GM13976 (cell line): ENCODE measurements around the gene EDARADD.
"Not testable (repeated sequence)": the region's sequence is repeated elsewhere in the genome, so short reads cannot be mapped to it uniquely, and the experiment has no call there.

Experiments
- DNase-seq: peaks from one replicate; pipeline ENCODE4 v3.0.0; 2012; ENCODE audit warnings: low spot score
- CTCF ChIP-seq: IDR thresholded peaks from 2 replicates; pipeline ENCODE4 v1.5.1; 2012; ENCODE audit warnings: borderline replicate concordance, mild to moderate bottlenecking; ENCODE audit not compliant: insufficient read depth; ENCODE audit errors: extremely low read depth, missing control alignments, control extremely low read depth
- in situ Hi-C: fragments of 300-500 bp; cut with MboI; formaldehyde crosslinking; loops from one replicate; pipeline ENCODE4 v1.12.0; 2022; ENCODE audit warnings: low sequenced_read_pairs, mixed read lengths, inconsistent platforms; ENCODE audit not compliant: unreplicated experiment

Gene EDARADD

DNA sequence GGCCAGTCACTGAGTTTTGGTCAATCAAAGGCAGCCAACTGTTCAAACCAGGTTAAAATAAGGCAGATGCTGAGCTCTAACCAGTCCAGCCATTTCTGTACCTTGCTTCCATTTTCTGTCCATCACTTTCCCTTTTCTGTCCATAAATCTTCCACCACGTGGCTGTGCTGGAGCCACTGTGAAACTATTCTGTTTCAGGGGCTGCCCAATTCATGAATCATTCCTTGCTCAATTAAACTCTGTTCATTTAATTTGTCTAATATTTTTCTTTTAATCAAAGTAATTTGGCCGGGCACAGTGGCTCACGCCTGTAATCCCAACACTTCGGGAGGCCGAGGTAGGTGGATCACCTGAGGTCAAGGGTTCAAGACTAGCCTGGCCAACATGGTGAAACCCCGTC lies 107.0 kb downstream of the EDARADD start:
- TF ChIP-seq CTCF, result no peak
- in situ Hi-C loops, result no loop called here
- DNase-seq, result no peak

GRCh38 chr1:236502579-236502971 lies 108.5 kb downstream of the EDARADD start:
- no peak for DNase-seq
- no peak for TF ChIP-seq CTCF
- in situ Hi-C loops, result no loop called here

DNA sequence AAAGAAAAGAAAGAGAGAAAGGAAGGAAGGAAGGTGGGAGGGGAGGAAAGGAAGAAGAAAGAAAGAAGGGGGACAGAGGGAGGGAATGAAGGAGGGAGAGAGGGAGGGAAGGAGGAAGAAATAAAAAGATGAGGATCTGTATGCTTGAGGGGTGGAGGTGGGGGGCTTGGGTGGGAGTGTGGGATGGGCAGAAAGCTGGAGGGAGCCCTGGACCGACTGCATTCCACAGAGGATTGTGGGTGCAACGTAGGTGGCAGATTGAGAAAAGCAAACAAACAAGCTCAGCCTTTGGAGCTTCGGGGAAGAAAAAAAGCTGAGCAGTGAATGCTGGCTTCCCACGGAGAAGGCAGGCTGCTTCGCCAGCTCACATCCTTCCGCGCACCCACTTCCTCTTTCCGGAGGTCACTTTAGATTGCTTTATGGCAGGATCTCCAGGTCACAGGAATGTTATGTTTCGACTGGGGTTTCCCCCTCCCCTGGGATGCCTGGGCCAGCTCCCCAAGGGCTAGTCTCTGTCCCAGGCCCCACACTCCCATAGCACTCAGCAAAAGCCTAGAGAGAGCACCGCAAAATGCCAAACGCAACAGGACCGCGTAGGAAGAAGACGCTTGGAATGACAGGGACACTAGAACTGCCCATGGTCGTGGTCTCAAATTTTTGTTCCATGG lies 109.0 kb downstream of the EDARADD start:
- no peak for TF ChIP-seq CTCF
- DNase-seq, result no peak
- in situ Hi-C loops, result no loop called here

GRCh38 chr1:236504338-236504737 lies 110.3 kb downstream of the EDARADD start:
- DNase-seq, in situ Hi-C loops: not testable (repeated sequence)

- no peak for TF ChIP-seq CTCF
- in situ Hi-C loops, result no loop called here
- no peak for DNase-seq
Observed at GRCh38 chr1:236507022-236507700, 113.1 kb downstream of the EDARADD start.

DNA sequence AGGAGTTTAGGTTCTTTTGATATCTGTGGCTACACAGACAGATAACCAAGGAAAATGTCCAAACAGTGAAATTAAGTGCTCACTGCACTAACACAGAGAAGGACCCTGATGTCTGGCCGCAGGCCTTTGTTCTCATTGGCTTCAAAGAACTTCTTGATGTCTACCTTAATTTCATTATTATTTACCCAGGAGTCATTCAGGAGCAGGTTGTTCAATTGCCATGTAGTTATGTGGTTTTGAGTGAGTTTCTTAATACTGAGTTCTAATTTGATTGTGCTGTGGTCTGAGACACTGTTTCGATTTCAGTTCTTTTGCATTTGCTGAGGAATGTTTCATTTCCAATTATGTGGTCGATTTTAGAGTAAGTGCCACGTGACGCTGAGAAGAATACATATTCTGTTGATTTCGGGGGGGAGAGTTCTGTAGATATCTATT lies 114.5 kb downstream of the EDARADD start:
- TF ChIP-seq CTCF, result no peak
- no peak for DNase-seq
- in situ Hi-C loops, result no loop called here

- TF ChIP-seq CTCF, result no peak
- in situ Hi-C loops, result no loop called here
- no peak for DNase-seq
Observed at GRCh38 chr1:236509203-236509602, 115.1 kb downstream of the EDARADD start.
